Naive thymus-derived CD8-positive, alpha-beta T cell (primary cell): ENCODE results near the gene NEURL2. TPM values are rescaled to one million over a fixed set of nuclear protein-coding genes. Genes with fewer than 3 reads are reported as not detected.
"Not testable (repeated sequence)": the region's sequence is repeated elsewhere in the genome, so short reads cannot be mapped to it uniquely, and the experiment has no call there.

Source experiments
- ATAC-seq, 2 donors: fragments of 150-1000 bp; cut with Tn5 transposase in 1 of 2; sonication (Bioruptor Pico), chemical (Tn5 transposase) in 1 of 2; 1 replicate in 1 of 2; 2 replicates in 1 of 2; pipeline ENCODE4 v1.10.0; 2021; ENCODE audit warnings: mild to moderate bottlenecking in 2 of 2, moderate library complexity in 2 of 2
- POLR2A ChIA-PET: fragments of 350-600 bp; sonication (Branson Sonifier 250); formaldehyde crosslinking; loops from one replicate; lab custom pipeline; 2021; ENCODE audit warnings: antibody characterized with exemption; lab: Charles Lee
- DNase-seq, 10 donors: peaks; one replicate each; pipeline versions ENCODE4 v3.0.0 to v3.0.0-alpha.2; 2020 to 2022
- H3K27ac Mint-ChIP-seq, 10 donors: one replicate each; pipeline ENCODE4 v1.8.0; 2020 to 2022; ENCODE audit warnings: mild to moderate bottlenecking in 10 of 10, mixed read lengths in 10 of 10, moderate library complexity in 4 of 10, inconsistent platforms in 1 of 10
- H3K27me3 Mint-ChIP-seq, 5 donors: one replicate each; pipeline ENCODE4 v1.8.0; 2021 to 2022; ENCODE audit warnings: mixed read lengths in 5 of 5
- H3K36me3 Mint-ChIP-seq, 3 donors: one replicate each; pipeline ENCODE4 v1.8.0; 2020 to 2022; ENCODE audit warnings: mixed read lengths in 3 of 3, mild to moderate bottlenecking in 2 of 3, inconsistent platforms in 1 of 3
- H3K4me1 Mint-ChIP-seq, 4 donors: one replicate each; pipeline ENCODE4 v1.8.0; 2021 to 2022; ENCODE audit warnings: mixed read lengths in 4 of 4
- H3K4me3 Mint-ChIP-seq, 10 donors: one replicate each; pipeline ENCODE4 v1.8.0; 2020 to 2022; ENCODE audit warnings: mild to moderate bottlenecking in 10 of 10, mixed read lengths in 10 of 10, moderate library complexity in 6 of 10, inconsistent platforms in 1 of 10
- H3K9me3 Mint-ChIP-seq, 9 donors: one replicate each; pipeline ENCODE4 v1.8.0; 2020 to 2022; ENCODE audit warnings: mixed read lengths in 9 of 9, mild to moderate bottlenecking in 3 of 9, inconsistent platforms in 1 of 9, moderate library complexity in 1 of 9
- polyA plus RNA-seq, 3 donors: library from polyadenylated mRNA; unstranded; fragments of 300-500 nt; fragmentation: Illumina TruSeq; gene quantifications; one replicate each; pipeline ENCODE4 v1.2.3, GENCODE V29; 2021
- total RNA-seq, 8 experiments: library from RNA in 2 of 8; stranded (reverse) in 2 of 8; gene quantifications; one replicate each; pipeline ENCODE4 v1.2.3 and lab custom pipeline; 2021 to 2026

NEURL2 gene
- total and polyA plus RNA-seq, 5 experiments from 2014 or later = 0.53 to 5.9 (median 2.2) TPM

DNA sequence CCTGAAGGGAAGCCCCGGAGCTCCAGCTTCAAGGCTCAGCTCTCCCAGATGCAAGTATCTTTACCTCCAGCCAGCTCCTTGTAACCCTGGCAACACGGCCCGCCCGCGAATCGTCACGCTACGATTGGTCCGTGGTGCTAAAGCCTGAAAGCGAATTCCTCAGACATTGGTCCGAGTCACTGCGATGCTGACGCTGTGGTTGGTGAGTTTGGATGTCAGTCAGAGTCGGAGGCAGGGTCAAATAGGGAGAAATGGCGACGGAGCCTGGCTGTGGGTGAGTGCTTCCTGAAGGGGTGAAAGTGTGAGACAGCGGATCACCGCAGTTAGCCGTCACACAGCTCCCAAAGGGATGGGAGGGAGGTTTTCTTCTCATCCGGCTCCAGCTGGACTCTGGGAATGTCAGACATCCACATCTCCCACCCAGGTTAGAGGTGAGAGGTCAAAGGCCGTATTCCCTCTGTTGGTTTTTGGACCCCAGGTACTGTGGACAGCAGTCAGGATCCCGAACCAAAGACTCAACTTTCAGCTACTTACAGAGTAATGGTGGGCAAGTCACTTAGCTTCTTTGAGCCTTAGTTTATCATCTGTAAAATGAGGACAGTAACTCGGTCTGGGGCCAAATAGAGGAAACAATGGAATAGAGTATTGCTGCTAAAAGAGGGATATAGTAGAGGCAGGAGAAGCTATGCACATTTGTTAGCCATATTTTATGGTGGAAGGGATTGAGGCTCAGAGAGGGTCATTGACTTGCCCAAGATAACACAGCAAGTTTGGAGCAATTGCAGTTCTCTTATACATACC, 9.8 kb downstream of the NEURL2 start, which contains the start of gene ZSWIM1:
Gene ZSWIM1 (plus strand): TSS at position 240 of the 801 bp plus-strand sequence. CDS start 1,366 bp downstream, outside the sequence.
- peaks cover 0 to 31% (median 0%) of the 10 kb centered on the region in 3 donors for H3K36me3 Mint-ChIP-seq
- DNase-seq (peak; percentile 91 to 99 (median 98)), ATAC-seq (peak; percentile 99 to 100)
- peak within 1 kb of the TSS; percentile 86 to 98 (median 96) for H3K27ac Mint-ChIP-seq
- POLR2A ChIA-PET = interaction anchor here (0.7 to 5.0 kb wide), 14 partner anchors 10 to 91 kb away, joined by 3 to 56 read pairs (median 5); partner anchors contain the start of genes ACOT8, CTSA, DNTTIP1 and NEURL2
- no peaks in the 10 kb centered on the region for H3K9me3 Mint-ChIP-seq
- H3K4me3 Mint-ChIP-seq = peak within 1 kb of the TSS; percentile 87 to 96 (median 91)
- H3K4me1 Mint-ChIP-seq = peaks cover 20 to 45% (median 39%) of the 10 kb centered on the region in 4 donors
- no peaks in the 10 kb centered on the region for H3K27me3 Mint-ChIP-seq

DNA sequence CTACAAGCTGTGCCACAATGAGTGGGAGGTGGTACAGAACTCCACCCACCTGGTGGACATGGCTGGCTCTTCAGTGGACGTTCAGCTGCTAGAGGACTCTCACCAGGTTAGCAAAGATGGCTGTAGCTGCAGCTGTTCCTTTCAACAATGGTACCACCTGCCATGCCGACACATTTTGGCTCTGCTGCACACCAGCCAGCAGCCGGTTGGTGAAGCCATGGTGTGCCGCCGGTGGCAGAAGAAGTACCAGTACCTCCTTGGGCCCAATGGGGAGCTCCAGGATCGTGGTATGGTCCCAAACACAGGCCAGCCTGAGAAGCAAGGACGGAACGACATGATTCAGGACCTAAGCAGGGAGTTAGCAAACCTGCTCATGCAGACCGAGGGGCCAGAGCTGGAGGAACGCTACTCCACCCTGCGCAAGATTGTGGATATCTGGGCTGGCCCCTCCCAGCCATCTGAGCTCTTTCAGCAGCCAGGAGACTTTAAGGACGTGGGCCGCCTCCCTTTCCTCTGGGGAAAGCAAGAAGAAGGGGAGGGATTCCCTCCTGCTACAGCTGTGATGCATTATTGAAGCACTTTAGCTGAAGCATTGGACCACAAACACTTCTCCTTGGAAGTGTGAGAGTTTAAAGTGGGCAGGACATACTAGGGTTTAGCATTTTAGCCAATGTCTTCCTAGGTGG, 12.8 kb downstream of the NEURL2 start:
- H3K36me3 Mint-ChIP-seq = peaks cover 0 to 12% (median 0%) of the 10 kb centered on the region in 3 donors
- POLR2A ChIA-PET = interaction anchor here (0.9 to 1.5 kb wide), 2 partner anchors 30 to 57 kb away, joined by 3 to 5 read pairs; partner anchors contain the start of gene PCIF1
- no peaks in the 10 kb centered on the region for H3K9me3 Mint-ChIP-seq
- ATAC-seq = no peak
- no peak overlapping the region for H3K27ac Mint-ChIP-seq
- no peaks in the 10 kb centered on the region for H3K27me3 Mint-ChIP-seq
- DNase-seq = no peak
- H3K4me3 Mint-ChIP-seq = no peak overlapping the region
- peaks cover 13 to 27% (median 25%) of the 10 kb centered on the region in 4 donors for H3K4me1 Mint-ChIP-seq

DNA sequence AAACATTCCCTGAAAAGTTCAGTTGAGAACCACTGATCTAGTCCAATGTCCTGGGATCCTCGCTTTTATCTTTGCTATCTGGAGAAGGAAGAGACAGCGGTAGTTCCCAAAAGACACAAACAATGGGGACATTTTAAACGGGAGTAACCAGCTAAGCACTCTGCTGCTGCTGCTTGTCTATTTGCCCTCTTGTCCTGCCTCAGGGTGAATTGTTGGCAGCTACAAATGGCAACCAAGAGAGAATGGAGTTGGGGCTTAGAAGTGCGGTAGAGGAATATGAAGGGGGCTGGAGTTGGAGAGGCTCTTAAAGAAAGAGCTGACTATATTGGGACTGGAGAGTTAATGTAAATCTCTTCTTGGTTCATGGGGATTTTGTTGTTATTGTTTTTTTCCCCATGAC, 16.4 kb downstream of the NEURL2 start:
- POLR2A ChIA-PET = interaction anchor here (0.5 kb wide), 1 partner anchor 13 kb away, joined by 4 read pairs; no protein-coding TSS in a partner anchor
- H3K4me1 Mint-ChIP-seq = peaks cover 0 to 1% (median 0%) of the 10 kb centered on the region in 4 donors

DNA sequence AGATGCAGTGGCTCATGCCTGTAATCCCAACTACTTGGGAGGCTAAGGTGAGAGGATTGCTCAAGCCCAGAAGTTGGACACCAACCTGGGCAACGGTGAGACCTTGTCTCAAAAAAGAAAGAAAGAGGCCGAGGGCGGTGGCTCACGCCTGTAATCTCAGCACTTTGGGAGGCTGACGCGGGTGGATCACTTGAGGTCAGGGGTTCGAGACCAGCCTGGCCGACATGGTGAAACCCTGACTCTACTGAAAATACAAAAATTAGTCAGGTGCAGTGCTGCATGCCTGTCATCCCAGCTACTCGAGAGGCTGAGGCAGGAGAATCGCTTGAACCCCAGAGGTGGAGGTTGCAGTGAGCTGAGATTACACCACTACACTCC, 16.9 kb downstream of the NEURL2 start:
- not testable (repeated sequence) for H3K4me1 Mint-ChIP-seq, H3K27me3 Mint-ChIP-seq, H3K9me3 Mint-ChIP-seq, H3K4me3 Mint-ChIP-seq, DNase-seq, ATAC-seq
- H3K27ac Mint-ChIP-seq = peak overlapping the region in 1 of 10 donors; percentile 18
- peaks cover 0 to 10% (median 4%) of the 10 kb centered on the region in 3 donors for H3K36me3 Mint-ChIP-seq
- POLR2A ChIA-PET = interaction anchor here (0.5 kb wide), 1 partner anchor 12 kb away, joined by 4 read pairs; no protein-coding TSS in a partner anchor

More for the DNA sequence above, 16.4 kb downstream of the NEURL2 start:
- ATAC-seq (no peak), DNase-seq (no peak)
- Mint-ChIP-seq H3K9me3 (no peaks in the 10 kb centered on the region), H3K27ac (no peak overlapping the region), H3K4me3 (no peak overlapping the region), H3K27me3 (no peaks in the 10 kb centered on the region), H3K36me3 (peaks cover 0 to 10% (median 4%) of the 10 kb centered on the region in 3 donors)

DNA sequence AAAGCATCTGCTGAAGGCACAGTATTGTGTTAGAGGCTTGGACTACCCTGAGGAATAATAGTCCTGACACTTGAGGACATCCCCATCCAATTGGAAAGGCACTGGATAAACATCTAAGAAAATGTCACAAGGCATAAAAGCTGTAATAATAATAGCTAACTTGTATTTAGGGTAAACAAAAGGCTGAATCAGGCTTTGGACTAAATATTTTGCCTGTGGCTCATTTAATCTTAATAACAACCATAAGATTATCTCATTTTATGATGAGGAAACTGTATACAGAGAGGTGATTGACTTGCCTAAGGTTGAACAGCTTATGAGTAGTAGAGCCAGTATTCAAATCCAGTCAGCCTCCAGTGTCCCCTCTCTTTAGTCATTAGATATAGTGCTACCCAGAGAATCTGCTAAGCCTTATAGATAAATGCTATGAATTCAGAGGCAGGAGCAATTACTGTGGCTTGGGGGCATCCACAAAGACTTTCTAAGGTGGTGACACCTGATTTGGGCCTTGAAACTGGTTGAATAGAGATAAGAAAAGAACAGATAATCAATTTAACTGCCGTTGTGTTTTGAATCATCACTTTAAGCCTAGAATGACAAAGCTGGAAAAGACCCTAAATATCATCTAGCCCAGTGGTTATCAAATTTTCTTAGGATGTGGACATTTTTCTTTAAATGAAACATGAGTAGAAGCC, 17.5 kb downstream of the NEURL2 start:
- H3K4me1 Mint-ChIP-seq = peaks cover 0 to 1% (median 0%) of the 10 kb centered on the region in 4 donors
- H3K9me3 Mint-ChIP-seq = no peaks in the 10 kb centered on the region
- H3K36me3 Mint-ChIP-seq = peaks cover 0 to 10% (median 4%) of the 10 kb centered on the region in 3 donors
- no peak overlapping the region for H3K4me3 Mint-ChIP-seq
- DNase-seq = no peak
- no peak for ATAC-seq
- POLR2A ChIA-PET = no interaction called here
- H3K27ac Mint-ChIP-seq = no peak overlapping the region
- H3K27me3 Mint-ChIP-seq = no peaks in the 10 kb centered on the region

DNA sequence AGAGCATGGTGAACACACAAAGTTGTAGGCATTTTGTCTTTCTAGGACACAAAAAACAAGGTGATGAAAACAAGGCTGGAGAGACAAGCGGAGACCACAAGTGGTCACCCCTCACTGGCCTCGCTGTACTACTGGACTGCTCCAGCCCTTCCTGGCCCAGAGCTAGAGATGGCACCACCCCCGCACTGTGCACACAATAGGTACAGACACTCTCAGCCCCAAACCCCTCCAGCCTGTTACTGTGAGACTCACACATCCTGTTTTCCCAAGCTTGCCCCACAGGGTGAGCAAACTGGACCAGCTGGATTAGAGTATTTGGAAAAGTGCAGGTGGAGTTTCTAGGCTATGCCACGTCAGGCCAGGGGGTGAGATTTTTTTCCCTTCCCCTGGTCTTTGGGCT, 18.4 kb downstream of the NEURL2 start:
- Mint-ChIP-seq H3K36me3 (peaks cover 0 to 12% (median 4%) of the 10 kb centered on the region in 3 donors), H3K27ac (no peak overlapping the region), H3K9me3 (no peaks in the 10 kb centered on the region), H3K27me3 (no peaks in the 10 kb centered on the region), H3K4me1 (peaks cover 0 to 1% (median 0%) of the 10 kb centered on the region in 4 donors), H3K4me3 (no peak overlapping the region)
- no peak for ATAC-seq
- DNase-seq = no peak
- POLR2A ChIA-PET = no interaction called here

DNA sequence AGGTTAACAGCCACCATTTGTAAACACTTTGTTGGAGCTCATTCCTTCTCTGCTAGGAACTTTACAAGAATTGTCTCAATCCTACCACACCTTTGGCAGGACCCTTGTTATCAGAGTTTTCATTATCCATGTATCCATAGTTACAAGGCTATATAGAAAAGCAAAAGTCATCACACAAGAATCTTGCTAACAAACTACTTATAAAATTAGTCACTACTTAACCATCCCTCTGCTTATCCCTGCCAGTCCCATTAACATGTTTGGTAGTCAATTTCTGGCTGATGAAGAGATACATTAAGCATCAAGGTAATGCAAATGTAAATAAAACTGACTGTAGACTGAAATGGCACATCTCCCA, 23.2 kb downstream of the NEURL2 start:
- POLR2A ChIA-PET = interaction anchor here (1.1 kb wide), 1 partner anchor 67 kb away, joined by 4 read pairs; the partner anchor contains the start of gene PCIF1
- H3K9me3 Mint-ChIP-seq = no peaks in the 10 kb centered on the region
- no peak overlapping the region for H3K27ac Mint-ChIP-seq
- H3K4me3 Mint-ChIP-seq = no peak overlapping the region
- H3K27me3 Mint-ChIP-seq = no peaks in the 10 kb centered on the region
- no peak for DNase-seq
- H3K36me3 Mint-ChIP-seq = peaks cover 0 to 10% (median 4%) of the 10 kb centered on the region in 3 donors
- peaks cover 0 to 3% (median 1%) of the 10 kb centered on the region in 4 donors for H3K4me1 Mint-ChIP-seq
- ATAC-seq = no peak

DNA sequence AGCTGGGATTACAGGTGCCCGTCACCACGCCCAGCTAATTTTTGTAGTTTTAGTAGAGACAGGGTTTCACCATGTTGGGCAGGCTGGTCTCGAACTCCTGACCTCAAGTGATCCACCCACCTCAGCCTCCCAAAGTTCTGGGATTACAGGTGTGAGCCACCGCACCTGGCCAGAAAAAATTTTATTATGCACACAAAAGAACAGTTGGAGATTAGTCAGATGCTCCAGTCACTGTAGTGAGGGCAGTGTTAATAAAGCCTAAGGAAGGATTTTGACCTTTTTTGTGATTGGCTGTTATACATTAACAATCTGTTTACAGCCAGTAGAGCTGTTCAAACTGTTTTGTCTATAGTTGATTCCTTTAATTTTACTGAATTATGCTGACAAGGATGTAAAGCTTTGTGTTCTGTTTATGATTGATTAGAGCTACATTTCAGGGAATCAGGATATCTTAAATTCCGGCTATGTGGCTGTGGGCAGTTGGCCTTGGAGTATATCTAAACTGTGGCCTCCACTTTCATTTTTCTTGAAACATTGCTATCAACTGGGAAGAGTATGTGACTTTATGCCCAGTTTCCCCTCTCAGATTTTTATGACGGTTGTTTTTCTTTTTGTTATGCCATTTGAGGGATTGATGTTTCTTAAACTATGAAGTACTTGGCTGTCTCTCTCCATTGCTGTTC, 23.7 kb downstream of the NEURL2 start:
- DNase-seq (no peak), ATAC-seq (no peak)
- Mint-ChIP-seq H3K4me3 (no peak overlapping the region), H3K36me3 (peaks cover 0 to 9% (median 2%) of the 10 kb centered on the region in 3 donors), H3K9me3 (no peaks in the 10 kb centered on the region), H3K27me3 (no peaks in the 10 kb centered on the region), H3K27ac (no peak overlapping the region), H3K4me1 (peaks cover 0 to 3% (median 1%) of the 10 kb centered on the region in 4 donors)
- POLR2A ChIA-PET = interaction anchor here (0.6 to 1.1 kb wide), 2 partner anchors 31 to 67 kb away, joined by 3 to 4 read pairs; partner anchors contain the start of gene PCIF1

DNA sequence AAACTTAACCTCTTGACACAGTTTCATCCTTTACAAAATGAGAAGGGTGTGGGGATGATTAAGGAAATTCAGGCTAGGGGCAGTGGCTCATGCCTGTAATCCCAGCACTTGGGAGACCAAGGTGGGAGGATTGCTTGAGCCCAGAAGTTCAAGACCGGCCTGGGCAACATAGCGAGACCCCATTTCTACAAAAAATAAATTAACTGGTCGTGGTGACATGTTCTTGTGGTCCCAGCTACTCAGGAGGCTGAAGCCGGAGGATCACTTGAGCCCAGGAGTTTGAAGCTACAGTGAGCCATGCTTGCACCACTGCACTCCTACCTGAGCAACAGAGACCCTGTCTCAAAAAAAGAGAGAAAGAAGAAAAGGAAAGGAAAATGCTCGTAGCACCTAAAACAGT, 24.6 kb downstream of the NEURL2 start:
- Mint-ChIP-seq H3K27me3 (no peaks in the 10 kb centered on the region), H3K36me3 (peaks cover 0 to 6% (median 0%) of the 10 kb centered on the region in 3 donors), H3K4me3 (no peak overlapping the region), H3K4me1 (peaks cover 0 to 4% (median 1%) of the 10 kb centered on the region in 4 donors), H3K27ac (no peak overlapping the region), H3K9me3 (no peaks in the 10 kb centered on the region)
- POLR2A ChIA-PET = interaction anchor here (0.6 kb wide), 1 partner anchor 30 kb away, joined by 3 read pairs; no protein-coding TSS in a partner anchor
- DNase-seq (no peak), ATAC-seq (no peak)

DNA sequence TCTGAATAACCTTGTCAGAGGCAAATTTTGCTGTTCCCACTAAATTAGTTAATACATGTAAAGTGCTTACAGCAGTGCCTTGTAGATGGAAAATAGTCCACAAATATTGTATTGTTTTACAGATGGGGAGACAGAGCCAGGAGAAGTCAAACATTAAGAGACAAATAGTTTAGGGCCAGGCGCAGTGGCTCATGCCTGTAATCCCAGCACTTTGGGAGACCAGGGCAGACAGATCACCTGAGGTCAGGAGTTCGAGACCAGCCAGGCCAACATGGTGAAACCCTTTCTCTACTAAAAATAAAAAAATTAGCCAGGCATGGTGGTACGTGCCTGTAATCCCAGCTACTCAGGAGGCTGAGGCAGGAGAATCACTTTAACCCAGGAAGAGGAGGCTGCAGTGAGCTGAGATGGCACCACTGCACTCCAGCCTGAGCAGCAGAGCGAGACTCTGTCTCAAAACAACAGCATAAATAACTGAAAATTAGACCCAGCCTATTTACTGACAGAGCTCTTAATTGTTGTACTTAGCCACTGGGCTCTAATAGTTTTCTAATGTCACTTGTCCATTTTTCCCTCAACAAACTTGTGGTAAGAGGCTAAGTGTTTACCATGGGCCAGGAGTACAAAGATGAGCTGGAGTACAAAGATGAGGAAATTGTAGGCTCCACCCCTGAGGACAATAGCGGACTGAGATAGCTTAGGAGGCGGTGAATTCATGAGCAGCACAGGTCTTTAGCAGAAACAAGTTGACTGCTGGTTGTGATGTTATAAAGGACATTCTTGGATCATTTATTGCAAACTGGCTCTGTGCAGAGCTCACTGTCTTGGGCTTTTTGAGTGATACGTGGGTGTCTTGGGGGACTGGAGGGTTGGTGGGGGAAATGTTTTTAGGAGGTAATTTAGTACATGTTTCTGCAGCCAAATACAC, 27.2 kb downstream of the NEURL2 start:
- Mint-ChIP-seq H3K27ac (no peak overlapping the region), H3K4me1 (peaks cover 10 to 16% (median 15%) of the 10 kb centered on the region in 4 donors), H3K9me3 (no peaks in the 10 kb centered on the region), H3K36me3 (peaks cover 0 to 11% (median 0%) of the 10 kb centered on the region in 3 donors), H3K4me3 (no peak overlapping the region), H3K27me3 (no peaks in the 10 kb centered on the region)
- ATAC-seq = no peak
- POLR2A ChIA-PET = interaction anchor here (0.5 to 0.7 kb wide), 2 partner anchors 43 to 108 kb away, joined by 3 to 6 read pairs; no protein-coding TSS in a partner anchor
- no peak for DNase-seq
